Stomach (tissue), 4 donors: ENCODE results near the gene CORO7.

Experiments used
- CTCF ChIP-seq, 7 experiments: fragments of 450-650 bp in 4 of 7; fragments of 200-600 bp in 3 of 7; sonication (generic) in 3 of 7; IDR thresholded peaks; one replicate each; pipeline ENCODE4 v1.5.1; 2016 to 2019; ENCODE audit warnings: antibody characterized with exemption in 7 of 7, control low read depth in 2 of 7, mild to moderate bottlenecking in 1 of 7
- POLR2A ChIP-seq, 4 donors: fragments of 450-650 bp; IDR thresholded peaks; one replicate each; pipeline ENCODE4 v1.6.1; 2016; ENCODE audit warnings: antibody characterized with exemption in 4 of 4, control low read depth in 2 of 4, mild to moderate bottlenecking in 1 of 4, moderate library complexity in 1 of 4

- no peak for TF ChIP-seq POLR2A (IDR thresholded peaks at IDR 0.05)
- no peak for TF ChIP-seq CTCF (IDR thresholded peaks at IDR 0.05)
Observed at GRCh38 chr16:4381935-4382794, 34.2 kb downstream of the CORO7 start.
